Epithelial cell of prostate (primary cell): Measurements from ENCODE around the gene GIPC2.
"Not testable (repeated sequence)": the region's sequence is repeated elsewhere in the genome, so short reads cannot be mapped to it uniquely, and the experiment has no call there.

Experiments used
- DNase-seq: peaks from one replicate; pipeline ENCODE4 v3.0.0-alpha.2; 2011; ENCODE audit warnings: low read depth, low spot score
- H3K27ac ChIP-seq: fragments of 450-650 bp; 2 replicates; pipeline ENCODE4 v1.5.1; 2017; ENCODE audit warnings: mild to moderate bottlenecking

Gene GIPC2

GRCh38 chr1:78060857-78061563 lies 15.2 kb downstream of the GIPC2 start:
- DNase-seq, result peak; percentile 75
- H3K27ac ChIP-seq, result peak overlapping the region; percentile 66

GRCh38 chr1:78061825-78062523 lies 16.2 kb downstream of the GIPC2 start:
- H3K27ac ChIP-seq, result peak overlapping the region; percentile 66
- peak; percentile 44 for DNase-seq

DNA sequence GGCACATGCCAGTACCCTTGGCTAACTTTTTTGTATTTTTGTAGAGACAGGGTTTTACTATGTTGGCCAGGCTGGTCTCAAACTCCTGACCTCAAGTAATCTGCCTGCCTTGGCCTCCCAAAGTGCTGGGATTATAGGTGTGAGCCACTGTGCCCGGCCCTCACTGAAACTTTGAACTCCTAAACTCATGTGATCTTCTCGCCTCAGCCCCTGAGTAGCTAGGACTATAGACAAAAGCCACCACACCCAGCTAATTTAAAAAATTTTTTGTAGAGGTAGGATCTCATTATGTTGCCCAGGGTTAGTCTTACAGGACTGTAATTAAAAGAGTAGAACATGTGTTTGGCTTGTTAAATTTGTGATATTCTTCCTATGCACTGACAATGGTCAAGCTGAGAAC lies 19.1 kb downstream of the GIPC2 start:
- not testable (repeated sequence) for DNase-seq, H3K27ac ChIP-seq

DNA sequence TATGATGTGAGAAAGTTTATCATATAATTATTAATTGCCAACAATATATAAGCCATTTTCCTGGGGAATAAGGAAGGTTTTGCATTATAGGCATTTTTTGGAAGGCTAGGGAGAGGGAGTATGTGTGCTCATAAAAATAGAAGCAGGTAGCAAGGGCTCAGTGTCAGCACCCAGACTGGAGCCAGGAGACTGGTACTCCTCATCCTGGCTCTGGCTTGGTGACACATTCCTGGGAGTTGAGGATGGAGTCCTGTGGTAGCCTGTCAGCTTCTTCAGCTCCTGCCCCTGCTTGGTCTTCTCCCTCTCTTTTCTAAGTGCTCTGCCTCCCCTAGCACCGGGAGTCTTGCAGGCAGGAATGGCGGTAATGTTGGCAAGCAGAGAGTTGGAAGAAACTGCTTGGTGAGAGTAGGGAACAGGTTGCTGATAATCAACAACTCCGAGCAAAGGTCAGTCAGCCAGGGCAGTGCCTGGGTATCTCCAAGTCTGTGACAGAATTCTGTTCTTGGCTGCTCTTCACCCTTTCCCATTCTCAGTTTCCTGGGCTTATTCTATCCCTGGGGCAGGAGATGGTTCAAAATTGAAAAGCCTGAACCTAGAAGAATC lies 23.0 kb downstream of the GIPC2 start:
- H3K27ac ChIP-seq, result no peak overlapping the region
- DNase-seq, result no peak

DNA sequence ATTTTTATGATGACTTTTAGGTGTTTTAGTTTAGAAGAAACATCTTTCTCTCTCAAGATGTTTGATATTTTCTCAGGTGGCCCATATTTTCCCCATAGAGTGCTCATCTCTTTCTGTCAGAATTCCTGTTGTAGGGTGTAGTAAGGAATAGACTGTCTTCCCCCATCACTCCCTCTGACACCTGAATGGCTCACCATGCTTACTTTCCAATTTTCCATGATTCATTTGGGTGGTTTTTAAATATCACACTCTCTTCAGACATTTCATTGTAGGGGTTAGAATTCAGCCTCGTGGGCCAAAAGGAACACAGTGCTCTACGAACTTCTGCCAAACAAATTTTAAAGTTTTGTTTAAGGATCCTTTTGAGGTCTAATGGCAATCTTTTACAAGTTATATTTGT lies 24.0 kb downstream of the GIPC2 start:
- DNase-seq, result no peak
- H3K27ac ChIP-seq, result peak overlapping the region; percentile 54

DNA sequence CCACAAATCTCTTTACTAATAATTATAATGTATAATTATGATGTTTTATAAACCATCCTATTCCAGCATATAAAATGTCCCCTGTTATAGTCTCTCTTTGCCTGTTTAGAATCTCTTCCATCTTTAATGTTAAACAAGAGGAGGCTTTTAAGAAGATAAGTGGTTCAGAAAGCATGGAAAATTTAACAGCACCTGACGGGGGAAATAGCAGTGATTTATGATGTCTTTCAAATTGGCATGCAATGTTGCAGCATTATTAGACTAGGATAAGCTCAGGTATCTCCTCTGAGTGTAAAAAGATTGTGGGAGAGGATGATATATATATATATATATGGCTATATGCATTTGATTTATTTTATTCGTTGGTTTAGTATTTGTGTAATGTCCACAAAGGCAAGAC lies 24.4 kb downstream of the GIPC2 start:
- DNase-seq, result no peak
- H3K27ac ChIP-seq, result peak overlapping the region; percentile 54

DNA sequence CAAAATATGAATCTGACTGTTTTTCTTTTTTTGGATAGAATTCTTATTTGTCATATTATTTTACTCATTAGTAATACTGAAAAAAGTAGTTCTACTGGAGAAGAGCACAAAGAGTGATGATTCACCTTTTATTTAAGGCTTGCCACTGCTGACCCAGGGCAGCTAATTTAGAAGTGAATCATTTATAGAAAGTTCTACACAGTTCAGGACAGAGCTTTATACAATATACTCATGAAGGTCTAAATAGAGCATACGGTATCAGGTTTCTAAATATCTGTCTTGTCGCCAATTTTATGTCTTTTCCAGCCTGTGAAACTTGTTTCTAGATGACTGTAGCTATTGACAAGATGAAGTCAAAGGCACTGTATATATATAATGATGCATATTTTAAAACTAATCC lies 25.0 kb downstream of the GIPC2 start:
- H3K27ac ChIP-seq, result peak overlapping the region; percentile 54

DNA sequence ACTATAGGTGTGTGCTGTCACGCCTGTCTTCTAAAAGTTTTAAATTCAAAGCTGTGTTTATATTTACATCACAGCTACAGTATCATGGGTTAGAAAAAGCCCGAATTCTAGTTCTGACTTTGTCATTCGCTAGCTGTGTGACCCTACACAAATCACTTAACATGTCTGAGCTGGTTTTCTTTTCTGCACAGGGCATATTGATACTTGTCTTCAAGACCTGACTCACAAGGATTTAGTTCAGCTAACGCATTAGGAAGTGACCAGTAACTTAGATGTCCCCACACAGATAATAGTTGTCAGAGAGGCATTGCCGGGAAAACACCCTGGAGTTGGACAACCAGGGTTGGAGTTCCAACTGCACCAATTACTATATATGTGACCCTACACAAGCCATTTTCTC lies 25.9 kb downstream of the GIPC2 start:
- H3K27ac ChIP-seq, result peak overlapping the region; percentile 54
- peak; percentile 75 for DNase-seq

More for the DNA sequence above, 25.0 kb downstream of the GIPC2 start:
- peak; percentile 84 for DNase-seq

GRCh38 chr1:78072216-78072615 lies 26.4 kb downstream of the GIPC2 start:
- DNase-seq, result no peak

GRCh38 chr1:78073441-78073840 lies 27.7 kb downstream of the GIPC2 start:
- no peak for DNase-seq
- no peak overlapping the region for H3K27ac ChIP-seq

More at GRCh38 chr1:78072216-78072615, 26.4 kb downstream of the GIPC2 start:
- peak overlapping the region; percentile 54 for H3K27ac ChIP-seq

DNA sequence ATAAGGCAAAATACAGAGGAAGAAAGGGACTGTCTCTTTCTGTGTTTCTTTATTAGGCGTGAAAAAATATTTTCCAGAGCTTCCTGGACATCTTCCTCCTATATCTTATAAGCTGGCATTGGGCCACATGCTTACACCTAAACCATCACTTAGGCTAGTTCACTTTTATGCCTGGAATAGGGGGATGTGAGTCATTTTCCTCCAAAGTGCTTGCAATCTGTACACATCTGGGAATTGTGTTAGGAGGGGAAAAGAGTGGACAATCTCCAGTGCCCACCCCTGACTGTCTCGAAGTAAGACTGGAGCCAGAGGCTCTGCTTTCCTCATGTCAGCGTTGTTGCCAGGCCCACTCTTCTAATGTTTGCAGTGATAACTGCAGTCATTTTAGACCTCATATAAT lies 29.9 kb downstream of the GIPC2 start:
- H3K27ac ChIP-seq, result no peak overlapping the region
- DNase-seq, result no peak

- H3K27ac ChIP-seq, result no peak overlapping the region
- no peak for DNase-seq
Observed at GRCh38 chr1:78078358-78078757, 32.6 kb downstream of the GIPC2 start.

DNA sequence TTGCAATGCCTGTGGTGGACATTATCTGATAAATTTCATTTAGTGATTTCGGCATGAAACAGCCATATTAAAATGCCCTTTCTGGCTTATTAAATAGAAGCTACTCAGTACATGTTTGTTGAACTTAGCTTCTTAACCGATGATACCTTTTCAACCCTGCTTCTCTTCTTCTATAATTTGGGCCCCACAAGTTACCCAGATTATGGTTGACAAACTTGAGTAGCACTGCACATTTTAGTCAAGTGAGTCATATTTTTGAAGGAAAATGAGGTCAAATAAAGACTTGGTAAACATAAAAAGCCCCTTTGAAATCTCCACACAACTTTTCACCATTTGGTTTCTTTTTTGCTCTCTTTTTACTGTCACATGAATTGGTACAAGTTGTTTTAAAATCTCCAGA lies 33.8 kb downstream of the GIPC2 start:
- no peak overlapping the region for H3K27ac ChIP-seq
- no peak for DNase-seq

GRCh38 chr1:78080767-78081166 lies 35.0 kb downstream of the GIPC2 start:
- H3K27ac ChIP-seq, result no peak overlapping the region
- DNase-seq, result no peak

- no peak for DNase-seq
- no peak overlapping the region for H3K27ac ChIP-seq
Observed at GRCh38 chr1:78081980-78082860, 36.5 kb downstream of the GIPC2 start.

- not testable (repeated sequence) for DNase-seq, H3K27ac ChIP-seq
Observed at GRCh38 chr1:78084639-78085038, 38.9 kb downstream of the GIPC2 start.

DNA sequence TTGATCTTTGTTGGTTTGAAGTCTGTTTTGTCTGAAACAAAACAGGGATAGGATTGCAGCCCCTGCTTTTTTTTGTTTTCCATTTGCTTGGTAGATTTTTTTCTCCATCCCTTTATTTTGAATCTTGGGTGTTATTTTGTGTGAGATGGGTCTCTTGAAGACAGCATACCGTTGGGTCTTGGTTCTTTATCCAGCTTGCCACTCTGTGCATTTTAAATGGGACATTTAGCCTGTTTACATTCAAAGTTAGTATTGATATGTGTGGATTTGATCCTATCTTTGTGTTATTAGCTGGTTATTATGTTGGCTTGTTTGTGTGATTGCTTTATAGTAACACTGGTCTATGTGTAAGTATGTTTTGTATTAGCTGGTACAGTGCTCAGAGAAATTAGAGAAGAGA lies 40.9 kb downstream of the GIPC2 start:
- DNase-seq, result no peak
- H3K27ac ChIP-seq, result no peak overlapping the region

DNA sequence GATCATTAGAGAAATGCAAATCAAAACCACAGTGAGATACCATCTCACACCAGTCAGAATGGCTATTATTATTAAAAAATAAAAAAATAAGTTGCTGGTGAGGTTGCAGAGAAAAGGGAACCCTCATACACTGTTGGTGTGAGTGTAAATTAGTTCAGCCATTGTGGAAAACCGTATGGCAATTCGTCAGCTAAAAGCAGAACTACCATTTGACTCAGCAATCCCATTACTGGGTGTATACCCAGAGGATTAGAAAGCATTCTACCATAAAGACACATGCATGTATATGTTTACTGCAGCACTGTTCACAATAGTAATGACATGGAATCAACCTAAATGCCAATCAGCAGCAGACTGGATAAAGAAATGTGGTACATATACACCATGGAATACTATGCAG lies 42.2 kb downstream of the GIPC2 start:
- H3K27ac ChIP-seq, result no peak overlapping the region
- DNase-seq, result no peak

GRCh38 chr1:78088486-78088885 lies 42.7 kb downstream of the GIPC2 start:
- DNase-seq, result no peak
- H3K27ac ChIP-seq, result no peak overlapping the region

DNA sequence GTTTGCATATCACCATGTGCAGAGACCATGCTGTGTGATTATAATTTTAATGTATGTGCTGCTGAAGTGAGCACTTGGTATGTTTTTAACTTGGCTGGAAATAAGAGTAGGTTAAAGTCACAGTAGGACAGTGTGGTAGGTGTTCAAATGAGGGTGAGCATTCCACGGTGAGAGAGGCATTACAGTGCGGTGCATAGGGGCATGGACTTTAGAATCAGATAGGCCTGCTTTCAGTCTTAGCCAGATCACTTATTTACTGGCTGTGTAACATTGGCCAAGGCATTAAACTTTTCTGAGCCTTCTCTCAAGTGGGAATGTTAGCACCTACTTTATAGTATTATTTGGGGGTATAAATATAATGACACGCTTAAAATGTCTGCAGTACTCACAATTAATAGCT lies 43.2 kb downstream of the GIPC2 start:
- no peak for DNase-seq

More for the DNA sequence above, 43.2 kb downstream of the GIPC2 start:
- no peak overlapping the region for H3K27ac ChIP-seq
